CD4-positive, alpha-beta T cell treated with Interleukin-17A for 4 hours (primary cell): ENCODE data around the gene DOCK2.

Experiments used
- DNase-seq: peaks from one replicate; pipeline ENCODE4 v3.0.0-alpha.2; 2020; ENCODE audit warnings: mixed read lengths

The DOCK2 gene

DNA sequence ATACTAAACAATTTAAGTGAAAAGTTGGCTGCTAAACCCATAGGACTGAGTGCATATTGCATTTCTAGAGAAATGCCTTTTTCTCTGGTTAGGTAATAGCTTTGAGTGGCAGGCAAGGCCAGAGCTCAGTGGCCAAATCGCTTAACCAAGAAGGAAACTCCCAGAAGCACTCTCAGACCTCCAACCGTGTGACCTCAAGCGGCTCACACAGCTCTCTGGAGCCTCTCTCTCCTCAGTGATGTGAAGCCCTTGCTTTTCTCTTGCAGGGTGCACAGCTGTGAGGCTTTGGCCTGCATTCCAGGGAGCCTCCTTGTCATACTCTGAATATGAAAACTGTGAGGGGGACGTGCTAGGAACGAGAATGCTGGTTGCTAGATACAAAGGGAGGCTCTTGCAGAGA, 236.6 kb downstream of the DOCK2 start:
- DNase-seq, result no peak

DNA sequence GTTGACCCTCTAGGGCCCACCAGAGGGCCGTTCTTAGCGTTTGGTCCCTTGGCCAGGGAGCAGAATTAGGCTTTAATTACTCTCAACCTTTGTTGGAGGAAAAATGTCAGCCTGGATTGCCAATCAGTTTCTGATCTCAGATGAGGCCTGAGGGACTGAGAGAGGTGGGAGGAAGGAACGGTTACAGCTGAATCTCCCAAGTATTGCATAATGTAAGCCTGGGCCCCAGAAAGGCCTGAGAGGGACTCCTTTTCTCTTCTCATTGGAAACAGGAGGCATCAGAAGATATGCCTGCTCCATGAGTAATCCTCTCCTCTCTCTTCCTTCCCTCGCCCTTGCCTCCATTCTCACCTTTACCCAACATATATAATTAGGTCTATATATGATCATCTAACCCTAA, 237.5 kb downstream of the DOCK2 start:
- DNase-seq, result no peak

DNA sequence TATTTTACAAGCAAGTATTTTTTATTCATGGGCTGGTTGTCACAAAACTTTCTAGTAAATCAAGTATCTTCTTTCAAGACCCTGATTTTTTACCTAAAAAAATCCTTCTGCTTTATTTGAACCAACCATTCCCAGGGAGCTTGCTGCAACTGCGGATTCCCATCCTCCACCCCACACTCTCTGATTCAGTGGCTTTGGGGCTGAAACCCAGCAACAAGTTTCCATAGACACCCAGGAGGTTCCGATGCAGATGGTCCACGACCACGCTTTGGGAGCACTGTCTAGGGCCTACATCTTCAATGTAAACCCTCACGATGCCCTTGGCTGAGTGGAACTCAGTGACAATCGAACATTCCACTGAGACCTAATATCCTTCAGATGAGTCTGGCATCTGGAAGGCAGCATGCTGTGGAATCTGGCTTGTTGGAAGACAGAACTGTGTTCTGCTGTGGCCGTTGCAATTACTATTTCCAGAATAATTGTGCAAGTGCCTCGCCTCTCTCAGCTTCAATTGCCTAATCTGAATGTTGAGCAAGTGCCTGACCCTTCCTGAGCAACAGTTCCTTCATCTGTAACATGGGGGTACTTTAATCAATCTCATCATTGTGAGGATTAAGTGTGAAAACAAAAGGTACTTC, 238.1 kb downstream of the DOCK2 start:
- no peak for DNase-seq

GRCh38 chr5:169875731-169876130, 238.7 kb downstream of the DOCK2 start:
- DNase-seq, result no peak

DNA sequence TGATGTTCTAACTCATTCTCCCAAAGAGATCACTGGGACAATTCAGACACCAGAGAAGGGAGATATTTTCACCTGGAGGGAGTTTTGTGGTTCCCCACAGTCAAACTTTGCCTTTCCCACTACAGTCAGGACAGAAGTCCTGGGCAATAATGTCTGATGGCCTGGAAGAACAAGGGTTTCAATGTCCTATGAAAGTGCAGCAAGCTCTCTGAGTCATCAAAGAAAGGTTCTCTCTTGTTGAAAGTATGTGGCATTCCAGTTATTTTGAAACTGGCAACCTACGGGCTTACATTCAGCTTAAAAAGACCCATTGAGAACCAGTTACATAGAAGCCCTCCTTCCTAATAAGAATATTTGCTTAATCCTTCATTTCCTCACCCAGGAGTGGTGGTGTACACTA, 239.3 kb downstream of the DOCK2 start:
- DNase-seq, result no peak

GRCh38 chr5:169880012-169880663, 243.1 kb downstream of the DOCK2 start:
- DNase-seq, result no peak

GRCh38 chr5:169880785-169881184, 243.7 kb downstream of the DOCK2 start:
- DNase-seq, result no peak

DNA sequence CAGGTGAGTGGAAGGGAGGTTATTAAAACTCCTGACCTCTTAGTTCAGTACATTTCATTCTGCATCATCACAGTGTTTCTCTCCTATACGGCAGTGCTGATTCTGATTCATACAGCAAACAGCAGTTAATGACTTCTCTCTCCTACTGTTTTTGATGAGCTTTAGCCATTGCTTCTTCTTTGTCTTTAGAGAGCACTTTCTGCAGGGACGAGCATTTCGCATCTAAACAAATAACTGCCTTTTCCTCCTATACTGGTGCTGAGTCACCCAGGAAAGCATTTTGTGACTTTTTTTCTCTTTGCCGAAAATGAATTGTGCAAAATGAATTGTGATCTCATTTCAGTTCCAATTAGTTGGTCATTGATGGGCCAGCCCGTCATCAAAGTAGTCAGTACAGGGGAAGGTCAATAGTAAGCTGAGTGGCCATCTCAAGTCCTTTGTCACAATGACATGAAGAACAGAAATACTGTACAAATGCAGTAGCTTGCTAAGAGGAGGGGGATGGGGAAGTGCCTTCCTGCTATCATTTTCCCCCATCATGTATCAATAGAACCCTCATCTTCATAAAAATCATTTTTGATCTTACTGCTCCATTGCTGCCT, 244.7 kb downstream of the DOCK2 start:
- no peak for DNase-seq

- DNase-seq, result no peak
These were observed 249.0 kb downstream of the DOCK2 start for GRCh38 chr5:169886033-169886432.

DNA sequence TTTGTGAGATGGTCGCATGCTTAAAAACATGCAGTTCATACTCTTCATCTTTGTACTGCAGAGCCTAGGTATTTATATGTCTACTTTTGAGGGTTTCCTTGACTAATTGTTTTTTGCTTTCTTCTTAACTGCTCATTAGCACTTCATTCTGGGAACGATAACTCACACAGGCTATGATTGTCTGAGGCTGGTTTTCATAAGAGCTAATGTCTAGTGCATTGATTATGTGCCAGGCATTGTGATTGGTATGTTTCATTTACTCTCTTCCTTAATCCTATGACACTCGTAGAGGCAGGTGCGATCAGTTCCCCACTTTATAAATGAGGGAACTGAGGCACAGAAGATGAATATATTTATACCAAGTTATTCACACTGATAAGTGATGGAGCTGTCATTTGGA, 249.6 kb downstream of the DOCK2 start:
- no peak for DNase-seq

- DNase-seq, result no peak
These were observed 252.5 kb downstream of the DOCK2 start for GRCh38 chr5:169889572-169889971.

GRCh38 chr5:169893010-169893409, 255.9 kb downstream of the DOCK2 start:
- DNase-seq, result no peak

DNA sequence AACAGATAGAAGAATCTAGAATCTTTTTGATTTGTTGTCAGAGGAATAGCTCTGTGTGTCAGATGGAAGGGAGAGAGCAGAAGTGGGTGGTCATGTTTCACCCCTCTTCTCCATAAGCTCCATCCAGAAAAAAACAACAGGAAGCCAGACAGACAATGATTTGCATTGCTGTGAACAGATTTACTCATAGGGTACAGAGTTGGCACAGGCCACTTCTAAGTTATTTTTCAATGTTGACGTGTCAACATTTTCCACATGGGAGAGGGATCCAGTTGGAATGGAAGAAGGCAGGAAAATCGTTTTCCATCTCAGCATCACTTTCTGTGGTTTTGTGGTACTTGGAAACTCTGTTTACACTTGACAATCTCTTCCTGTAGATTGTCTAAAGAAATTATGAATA, 256.5 kb downstream of the DOCK2 start:
- DNase-seq, result no peak

DNA sequence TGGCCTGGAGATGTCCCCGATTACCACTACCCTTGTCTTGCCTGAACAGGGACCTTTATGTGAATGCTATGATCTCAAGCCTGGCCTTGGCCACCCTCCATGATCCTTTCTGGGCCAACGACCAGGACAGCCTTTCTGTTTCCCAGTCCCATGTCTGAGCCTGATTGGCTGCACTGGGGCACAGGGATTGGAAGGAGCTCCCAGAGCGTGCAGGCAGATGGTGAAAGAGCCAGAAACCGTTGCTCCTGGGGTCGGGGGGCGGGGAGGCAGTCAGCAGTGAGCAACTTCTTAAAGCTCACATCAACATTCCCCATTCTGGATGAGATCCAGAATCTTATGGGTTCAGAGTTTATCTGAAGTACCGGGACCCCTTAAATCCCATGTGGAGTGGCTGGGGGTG, 258.9 kb downstream of the DOCK2 start:
- DNase-seq, result no peak

DNA sequence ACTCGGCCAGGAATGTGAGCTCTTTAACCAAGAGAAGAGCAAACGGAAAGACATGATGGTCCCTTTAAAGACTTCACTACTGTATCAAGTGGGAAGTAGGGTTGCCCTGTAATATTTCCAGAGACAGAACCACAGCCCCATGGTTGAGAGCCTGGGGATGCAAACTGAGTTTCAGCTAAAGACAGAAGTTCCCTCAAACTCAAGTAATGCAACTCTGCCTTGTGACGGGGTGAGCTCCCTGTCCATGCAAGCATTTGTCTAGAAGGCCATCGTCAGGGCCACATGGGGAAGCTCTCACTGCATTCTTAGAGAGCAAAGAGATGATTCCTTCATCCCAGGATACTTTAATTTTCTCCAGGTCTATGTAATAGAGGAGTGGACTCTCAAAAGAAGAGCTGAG, 260.4 kb downstream of the DOCK2 start:
- no peak for DNase-seq

DNA sequence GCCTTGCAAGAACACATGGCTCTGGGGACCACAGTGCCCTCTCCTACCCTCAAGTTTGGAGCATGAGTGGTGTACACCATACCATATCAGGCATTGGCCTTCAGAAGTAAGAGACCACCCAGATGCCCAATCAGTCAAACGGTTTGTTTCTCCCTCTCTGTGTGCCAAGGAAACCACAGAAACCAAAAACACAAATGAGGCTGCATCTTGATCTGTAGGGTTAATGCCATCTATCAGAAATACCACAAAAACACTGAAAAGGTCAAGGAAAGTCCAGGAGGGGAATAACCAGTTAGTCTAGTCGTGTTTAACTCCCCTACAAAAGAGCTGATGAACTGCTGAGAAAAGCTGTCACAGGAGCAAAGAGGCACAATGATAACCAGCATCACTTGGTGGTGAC, 264.8 kb downstream of the DOCK2 start:
- no peak for DNase-seq

DNA sequence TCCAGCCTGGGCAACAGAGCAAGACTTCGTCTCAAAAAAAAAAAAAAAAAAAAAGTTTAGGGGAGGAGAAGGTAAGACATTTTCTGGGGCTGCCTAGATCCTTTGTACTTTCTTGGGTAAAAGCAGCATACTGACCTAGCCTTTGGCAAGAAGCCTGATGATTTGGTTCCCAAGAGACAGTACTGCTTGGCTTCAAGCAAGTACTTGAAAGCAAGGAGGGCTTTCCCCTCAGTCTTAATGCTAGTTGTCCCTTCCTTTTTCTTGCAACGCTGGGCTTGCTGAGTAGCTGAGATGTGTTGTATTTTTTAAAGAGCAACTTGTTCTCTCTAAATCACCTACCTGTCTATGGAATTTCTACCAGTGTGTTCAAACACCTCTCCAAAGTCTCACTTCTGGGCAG, 267.0 kb downstream of the DOCK2 start:
- no peak for DNase-seq

DNA sequence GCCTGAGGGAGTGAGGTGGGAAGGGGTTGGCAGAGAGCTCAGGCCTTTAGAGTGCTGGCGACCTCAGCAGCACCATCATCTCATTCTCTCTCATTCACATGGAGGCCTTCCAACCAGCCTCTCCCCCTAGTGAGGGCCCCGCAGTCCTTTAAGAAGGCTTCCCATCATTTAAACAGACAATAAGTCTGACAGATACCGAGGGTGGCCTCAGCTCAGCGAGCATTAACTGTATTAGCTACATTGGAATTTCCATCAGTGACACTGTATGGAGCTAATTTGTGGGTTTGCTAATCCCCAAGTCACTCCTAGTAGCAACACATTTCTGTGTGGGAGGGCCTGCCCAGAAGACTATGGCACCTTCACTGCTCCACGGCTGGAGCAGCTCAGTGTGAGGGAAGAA, 267.4 kb downstream of the DOCK2 start:
- no peak for DNase-seq

GRCh38 chr5:169905017-169905416, 267.9 kb downstream of the DOCK2 start:
- DNase-seq, result no peak

DNA sequence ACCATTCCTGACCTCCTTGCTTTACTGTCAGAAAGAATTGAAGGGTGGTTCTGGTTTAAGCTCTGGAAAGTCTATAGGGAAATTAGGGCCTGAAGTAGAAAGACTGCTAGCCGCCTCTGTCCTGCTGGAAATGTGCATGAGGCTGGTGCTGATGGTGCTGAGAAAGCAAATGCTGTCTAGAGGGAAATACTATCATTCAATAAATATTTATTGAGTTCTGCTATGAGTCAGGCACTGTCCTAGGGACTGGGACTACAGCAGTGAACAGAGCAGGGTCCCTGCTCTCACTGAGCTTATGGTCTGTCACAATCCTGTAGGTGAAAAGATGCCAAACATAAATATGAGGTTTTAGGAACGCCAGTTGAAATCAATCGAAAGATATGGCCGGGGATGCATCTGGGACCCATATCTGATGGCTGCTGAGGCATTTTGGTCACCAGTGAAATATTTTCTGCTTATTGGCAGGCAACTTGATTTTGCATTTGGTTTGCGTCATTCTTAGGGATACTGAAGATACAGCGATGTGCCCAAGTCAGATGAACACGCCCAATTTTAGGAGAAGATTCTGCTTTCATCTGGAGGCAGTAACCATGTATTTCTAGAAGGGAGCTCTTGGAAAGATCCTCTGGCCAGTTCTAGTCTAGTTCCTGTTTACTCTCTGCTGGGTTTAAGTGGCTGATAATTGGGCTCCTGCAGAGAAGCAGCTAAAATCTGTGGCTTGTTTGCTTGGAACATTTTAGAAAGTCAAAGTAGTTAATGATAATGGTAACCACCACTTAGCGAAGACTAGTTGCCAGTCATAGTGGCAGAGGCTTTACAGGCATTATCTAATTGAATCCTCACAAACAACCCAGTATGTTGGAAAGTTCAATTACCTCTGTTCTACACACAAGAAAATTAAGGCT, 269.9 kb downstream of the DOCK2 start:
- DNase-seq, result no peak

DNA sequence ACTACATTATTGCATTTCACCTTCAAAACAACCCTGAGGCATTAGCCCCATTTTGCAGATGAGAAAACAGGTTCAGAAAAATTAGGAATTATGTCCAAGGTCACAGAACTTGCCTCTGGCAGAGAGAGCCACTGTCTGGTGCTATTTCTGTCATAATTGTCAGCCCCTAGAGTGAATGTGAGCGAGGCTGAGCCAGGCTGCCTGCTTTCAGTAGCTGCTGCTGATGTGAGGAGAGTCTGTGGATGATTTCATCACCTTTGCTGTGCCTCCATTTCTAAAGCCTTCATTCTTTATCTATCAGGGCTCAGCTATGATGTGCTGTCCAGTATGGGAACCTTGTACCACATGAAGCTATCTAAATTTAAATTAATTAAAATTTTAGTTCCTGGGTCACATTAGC, 271.8 kb downstream of the DOCK2 start:
- DNase-seq, result no peak

- DNase-seq, result no peak
These were observed 272.9 kb downstream of the DOCK2 start for GRCh38 chr5:169909945-169910344.

DNA sequence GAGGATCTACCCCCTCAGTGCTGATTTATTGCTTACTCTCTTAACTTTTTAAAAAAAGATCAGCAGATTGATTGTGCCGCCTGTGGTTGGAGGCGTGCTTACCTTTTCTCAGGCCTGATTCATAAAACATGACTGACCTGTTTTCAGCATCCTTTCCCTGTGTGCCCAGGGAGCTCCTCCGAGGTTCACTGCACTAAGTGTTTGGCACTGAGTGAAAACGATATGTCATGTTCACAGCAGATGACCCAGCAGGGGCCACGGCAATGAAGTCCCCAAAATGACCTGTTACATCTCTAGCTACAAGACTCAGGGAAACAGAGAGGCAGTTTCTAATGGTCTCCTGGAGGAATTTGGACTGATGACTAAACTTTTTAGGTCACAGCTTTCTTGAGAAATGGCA, 273.3 kb downstream of the DOCK2 start:
- DNase-seq, result no peak
